HepG2 (cell line): Measurements from ENCODE around the gene SCAF11. TPM values are rescaled to one million over a fixed set of nuclear protein-coding genes. Genes with fewer than 3 reads are reported as not detected.

Experiments
- IKZF4 ChIP-seq: sonication (generic); formaldehyde crosslinking; IDR thresholded peaks from 2 replicates; pipeline ENCODE4 v1.5.1; 2020; ENCODE audit warnings: borderline replicate concordance, mild to moderate bottlenecking, low read depth, missing genetic modification reagents; ENCODE audit errors: not compliant biosample characterization
- JUND ChIP-seq: sonication (generic); formaldehyde crosslinking; IDR thresholded peaks from 2 replicates; pipeline ENCODE4 v1.8.0; 2022; ENCODE audit warnings: mild to moderate bottlenecking, missing genetic modification reagents
- MIER3 ChIP-seq: IDR thresholded peaks from 2 replicates; pipeline ENCODE4 v1.6.1; 2016; ENCODE audit warnings: missing compliant biosample characterization, borderline replicate concordance
- MLLT10 ChIP-seq: sonication (generic); formaldehyde crosslinking; IDR thresholded peaks from 2 replicates; pipeline ENCODE4 v1.4.0; 2020; ENCODE audit warnings: missing genetic modification reagents
- NFIB ChIP-seq: sonication (generic); formaldehyde crosslinking; IDR thresholded peaks from 2 replicates; pipeline ENCODE4 v1.9.0; 2021; ENCODE audit warnings: missing genetic modification reagents, mild to moderate bottlenecking, borderline replicate concordance
- RBFOX2 ChIP-seq: fragments of 200-400 bp; formaldehyde crosslinking; IDR thresholded peaks from 2 replicates; pipeline ENCODE4 v1.6.1; 2017; ENCODE audit warnings: low read depth, mild to moderate bottlenecking, low read length
- SALL2 ChIP-seq: sonication (generic); formaldehyde crosslinking; IDR thresholded peaks from 2 replicates; pipeline ENCODE4 v1.8.1; 2023; ENCODE audit warnings: mild to moderate bottlenecking, missing genetic modification reagents, inconsistent platforms
- TAF1 ChIP-seq: sonication (generic); formaldehyde crosslinking; IDR thresholded peaks from 2 replicates; pipeline ENCODE4 v1.4.0; 2020; ENCODE audit warnings: missing genetic modification reagents
- THRA ChIP-seq: sonication (generic); formaldehyde crosslinking; IDR thresholded peaks from 2 replicates; pipeline ENCODE4 v1.4.0; 2020; ENCODE audit warnings: missing genetic modification reagents, borderline replicate concordance
- ZBTB49 ChIP-seq: sonication (generic); formaldehyde crosslinking; IDR thresholded peaks from 2 replicates; pipeline ENCODE4 v1.4.0; 2020; ENCODE audit warnings: missing genetic modification reagents, borderline replicate concordance
- ZNF280B ChIP-seq: sonication (generic); formaldehyde crosslinking; IDR thresholded peaks from 2 replicates; pipeline ENCODE4 v1.5.0; 2020; ENCODE audit warnings: missing genetic modification reagents, mild to moderate bottlenecking, borderline replicate concordance
- ZNF331 ChIP-seq: sonication (generic); formaldehyde crosslinking; IDR thresholded peaks from 2 replicates; pipeline ENCODE4 v1.4.0; 2020; ENCODE audit warnings: missing genetic modification reagents
- ZNF496 ChIP-seq: sonication (generic); formaldehyde crosslinking; IDR thresholded peaks from 2 replicates; pipeline ENCODE4 v1.8.1; 2023; ENCODE audit warnings: mild to moderate bottlenecking, moderate library complexity, missing genetic modification reagents; ENCODE audit not compliant: insufficient replicate concordance
- ZNF512B ChIP-seq: sonication (generic); formaldehyde crosslinking; IDR thresholded peaks from 2 replicates; pipeline ENCODE4 v1.5.1; 2020; ENCODE audit warnings: missing genetic modification reagents, mild to moderate bottlenecking, borderline replicate concordance
- ZNF543 ChIP-seq: sonication (generic); formaldehyde crosslinking; IDR thresholded peaks from 2 replicates; pipeline ENCODE4 v1.4.0; 2020; ENCODE audit warnings: mild to moderate bottlenecking, missing genetic modification reagents
- ZNF576 ChIP-seq: sonication (generic); formaldehyde crosslinking; IDR thresholded peaks from 2 replicates; pipeline ENCODE4 v1.4.0; 2020; ENCODE audit warnings: mild to moderate bottlenecking, missing genetic modification reagents
- ZNF670 ChIP-seq: sonication (generic); formaldehyde crosslinking; IDR thresholded peaks from 2 replicates; pipeline ENCODE4 v1.8.0; 2022; ENCODE audit warnings: mild to moderate bottlenecking, missing genetic modification reagents, borderline replicate concordance
- ZNF761 ChIP-seq: sonication (generic); formaldehyde crosslinking; conservative IDR thresholded peaks from 2 replicates; pipeline ENCODE4 v1.4.0; 2020; ENCODE audit warnings: mild to moderate bottlenecking, missing genetic modification reagents
- polyA plus RNA-seq, 8 experiments: library from polyadenylated mRNA; depleted of rRNA in 3 of 8; stranded (reverse) in 7 of 8; unstranded in 1 of 8; fragments of >200 nt; fragmentation: Illumina TruSeq in 4 of 8; extraction: Trizol in 4 of 8; gene quantifications; 2 replicates each; pipeline versions ENCODE4 v1.2.1 to v1.2.3, GENCODE V29; 2011 to 2016; ENCODE audit warnings: low read depth in 4 of 8, missing spikeins in 1 of 8, mixed read lengths in 1 of 8; ENCODE audit not compliant: insufficient read depth in 1 of 8
- total RNA-seq, 5 experiments: library from RNA; depleted of rRNA; stranded (reverse); fragments of >200 nt; fragmentation: Illumina TruSeq; extraction: Trizol; gene quantifications; 2 replicates each; pipeline ENCODE4 v1.2.3, GENCODE V29; 2016; ENCODE audit warnings: low read depth in 1 of 5

SCAF11 gene
- total and polyA plus RNA-seq, 2 of the 13 experiments (the other 11 are each of a cell fraction or from before 2014, with no cell fraction given), result 26.9 to 38.3 TPM

GRCh38 chr12:45990468-45991283 is at the start of gene SCAF11 (continued):
- TF ChIP-seq MIER3 (CRISPR knock-in tag) (no peak; the same call in none of the 2 replicates), ZNF496 (CRISPR knock-in tag) (no peak), ZNF331 (peak; percentile 88), ZNF761 (CRISPR knock-in tag) (peak; percentile 83; the same call in 1 of the 2 replicates), SALL2 (CRISPR knock-in tag) (peak; percentile 84), JUND (CRISPR knock-in tag) (peak; percentile 14; the same call in 1 of the 2 replicates), ZNF576 (CRISPR knock-in tag) (no peak), NFIB (CRISPR knock-in tag) (no peak), THRA (CRISPR knock-in tag) (peak; percentile 74), RBFOX2 (peak; percentile 33), TAF1 (CRISPR knock-in tag) (peak; percentile 88), ZNF670 (CRISPR knock-in tag) (peak; percentile 80; the same call in 1 of the 2 replicates), ZNF280B (CRISPR knock-in tag) (peak; percentile 95; the same call in 1 of the 2 replicates), IKZF4 (CRISPR knock-in tag) (peak; percentile 84), MLLT10 (CRISPR knock-in tag) (no peak), ZNF543 (CRISPR knock-in tag) (no peak), ZNF512B (CRISPR knock-in tag) (no peak), ZBTB49 (no peak; the same call in 1 of the 2 replicates)
